Skeletal muscle tissue (tissue), 4 donors: ENCODE measurements around the gene LDB3. TPM values are rescaled to one million over a fixed set of nuclear protein-coding genes. Genes with fewer than 3 reads are reported as not detected.

Source experiments
- H3K27ac ChIP-seq: one replicate; pipeline ENCODE4 v1.7.0; 2013; ENCODE audit warnings: mild to moderate bottlenecking, low read depth, low read length, inconsistent platforms
- H3K27me3 ChIP-seq, 3 donors: one replicate each; pipeline ENCODE4 v1.7.0; 2013; ENCODE audit warnings: low read length in 3 of 3; ENCODE audit not compliant: control insufficient read depth in 3 of 3, insufficient read depth in 3 of 3
- H3K36me3 ChIP-seq, 3 donors: one replicate each; pipeline ENCODE4 v1.7.0; 2013; ENCODE audit warnings: low read length in 3 of 3; ENCODE audit not compliant: control insufficient read depth in 3 of 3, insufficient read depth in 3 of 3
- H3K4me1 ChIP-seq, 3 donors: one replicate each; pipeline ENCODE4 v1.7.0; 2013; ENCODE audit warnings: low read length in 3 of 3, mild to moderate bottlenecking in 3 of 3; ENCODE audit not compliant: control insufficient read depth in 3 of 3, insufficient read depth in 3 of 3
- H3K4me3 ChIP-seq, 3 donors: one replicate each; pipeline ENCODE4 v1.7.0; 2013; ENCODE audit warnings: low read length in 3 of 3
- H3K9ac ChIP-seq, 3 donors: one replicate each; pipeline ENCODE4 v1.7.0; 2013; ENCODE audit warnings: low read length in 3 of 3, mild to moderate bottlenecking in 3 of 3, moderate library complexity in 2 of 3, low read depth in 1 of 3
- H3K9me3 ChIP-seq, 3 donors: one replicate each; pipeline ENCODE4 v1.7.0; 2013; ENCODE audit warnings: low read length in 3 of 3; ENCODE audit not compliant: control insufficient read depth in 3 of 3
- total RNA-seq: library from RNA; depleted of rRNA; stranded (reverse); fragments of >200 nt; gene quantifications from one replicate; pipeline ENCODE4 v1.2.3, GENCODE V29; 2014
- donor health status: Osteomylitis.

LDB3 gene
- total RNA-seq, 1 donor from 2014 or later: 87.7 TPM

DNA sequence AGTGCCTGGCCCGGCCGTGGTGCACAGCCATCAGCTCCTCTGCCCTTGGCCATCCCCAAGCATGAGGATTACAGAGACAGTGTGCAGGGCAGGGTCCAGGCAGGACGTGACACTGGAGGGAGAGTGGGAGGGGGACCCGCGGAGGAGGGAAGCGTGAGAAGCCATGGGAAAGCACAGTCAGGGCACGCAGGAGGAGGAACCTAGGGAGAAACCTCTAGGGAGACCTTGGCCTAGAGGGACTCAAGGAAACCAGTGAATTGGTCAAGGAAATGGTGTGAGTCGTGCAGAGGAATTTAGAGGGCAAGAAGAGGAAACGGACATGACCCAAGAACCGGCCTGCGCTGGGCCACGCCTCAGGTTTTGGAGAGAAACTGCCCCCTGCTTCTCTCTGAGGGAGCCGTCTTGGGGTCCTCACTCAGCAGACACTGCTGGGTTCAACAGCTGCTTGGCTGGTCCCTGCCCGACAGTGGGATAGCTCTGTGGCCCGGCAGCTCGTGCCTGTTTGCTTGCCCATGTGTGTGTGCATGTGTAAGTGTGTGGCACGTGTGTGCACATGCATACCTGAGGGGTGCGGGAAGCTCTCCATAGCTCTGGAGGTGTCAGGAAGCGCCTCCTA, 10.8 kb upstream of the LDB3 start:
- Histone ChIP-seq H3K36me3 (no peaks in the 10 kb centered on the region), H3K9me3 (no peaks in the 10 kb centered on the region), H3K27ac (no peak overlapping the region), H3K4me3 (peak overlapping the region in 1 of 3 donors; percentile 13), H3K9ac (no peak overlapping the region), H3K27me3 (peaks cover 0 to 3% (median 0%) of the 10 kb centered on the region in 3 donors), H3K4me1 (peaks cover 15 to 24% (median 22%) of the 10 kb centered on the region in 3 donors)

GRCh38 chr10:86658261-86658741, 10.0 kb upstream of the LDB3 start:
- Histone ChIP-seq H3K36me3 (no peaks in the 10 kb centered on the region), H3K4me1 (peaks cover 23 to 32% (median 30%) of the 10 kb centered on the region in 3 donors), H3K9ac (no peak overlapping the region), H3K9me3 (no peaks in the 10 kb centered on the region), H3K27ac (no peak overlapping the region), H3K27me3 (peaks cover 0 to 3% (median 0%) of the 10 kb centered on the region in 3 donors), H3K4me3 (no peak overlapping the region)

GRCh38 chr10:86658751-86659150, 9.6 kb upstream of the LDB3 start:
- H3K36me3 ChIP-seq: no peaks in the 10 kb centered on the region
- H3K4me3 ChIP-seq: no peak overlapping the region
- H3K27me3 ChIP-seq: peaks cover 0 to 3% (median 0%) of the 10 kb centered on the region in 3 donors
- no peaks in the 10 kb centered on the region for H3K9me3 ChIP-seq
- peaks cover 27 to 36% (median 35%) of the 10 kb centered on the region in 3 donors for H3K4me1 ChIP-seq
- no peak overlapping the region for H3K9ac ChIP-seq
- H3K27ac ChIP-seq: no peak overlapping the region

DNA sequence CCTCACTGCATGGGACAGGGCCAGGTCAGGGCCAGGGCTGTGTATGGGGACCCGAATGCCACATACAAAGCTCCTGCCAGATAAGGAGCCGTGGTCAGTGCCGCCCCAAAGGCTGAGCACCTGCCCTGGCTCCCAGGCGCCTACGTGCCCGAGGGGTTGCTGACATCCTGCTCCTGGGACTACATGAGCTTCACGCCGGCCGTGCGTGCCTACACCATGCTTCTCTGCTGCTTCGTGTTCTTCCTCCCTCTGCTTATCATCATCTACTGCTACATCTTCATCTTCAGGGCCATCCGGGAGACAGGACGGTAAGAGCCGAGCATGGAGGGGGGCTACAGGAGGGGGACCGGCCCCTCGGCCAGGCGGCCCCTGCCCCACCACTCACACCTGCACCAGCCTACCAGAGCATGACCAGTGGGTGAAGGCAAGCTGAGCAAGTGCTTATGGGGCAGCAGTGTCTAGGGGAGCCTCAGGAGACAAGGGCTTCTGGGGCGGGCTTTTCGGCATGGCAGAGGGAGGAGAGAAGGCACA, 9.1 kb upstream of the LDB3 start:
- Histone ChIP-seq H3K4me1 (peaks cover 32 to 41% (median 40%) of the 10 kb centered on the region in 3 donors), H3K27me3 (peaks cover 0 to 3% (median 0%) of the 10 kb centered on the region in 3 donors), H3K36me3 (no peaks in the 10 kb centered on the region), H3K9me3 (no peaks in the 10 kb centered on the region), H3K9ac (peak overlapping the region in 1 of 3 donors; percentile 8), H3K27ac (no peak overlapping the region), H3K4me3 (no peak overlapping the region)

DNA sequence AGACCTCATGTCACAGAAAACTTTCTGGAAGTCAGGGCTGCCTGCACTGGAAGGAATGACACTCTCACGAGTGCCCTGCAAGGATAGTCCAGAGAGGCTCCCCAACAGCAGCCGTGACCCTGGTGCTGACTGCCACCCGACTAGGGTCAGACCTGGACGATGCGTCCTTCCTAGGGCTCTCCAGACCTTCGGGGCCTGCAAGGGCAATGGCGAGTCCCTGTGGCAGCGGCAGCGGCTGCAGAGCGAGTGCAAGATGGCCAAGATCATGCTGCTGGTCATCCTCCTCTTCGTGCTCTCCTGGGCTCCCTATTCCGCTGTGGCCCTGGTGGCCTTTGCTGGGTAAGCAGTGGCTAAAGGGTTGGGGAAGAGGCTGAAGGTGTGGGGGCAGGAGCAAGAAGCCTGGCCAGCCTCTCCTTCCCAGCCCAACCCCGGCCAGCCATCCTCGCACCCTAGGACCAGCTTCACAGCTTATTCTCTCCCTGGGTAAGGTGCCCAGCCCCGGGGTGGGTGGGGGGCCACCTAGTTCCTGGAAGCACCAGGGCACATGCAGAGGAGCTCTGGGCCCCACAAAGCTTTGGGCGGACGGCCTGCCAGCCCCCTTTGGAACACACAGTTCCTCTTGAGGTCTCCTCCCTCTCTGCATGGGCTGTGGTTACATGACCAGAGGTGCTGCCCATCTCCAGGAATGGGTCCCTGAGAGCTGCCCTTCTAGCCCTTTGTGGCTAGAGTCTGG, 8.4 kb upstream of the LDB3 start:
- Histone ChIP-seq H3K9me3 (no peaks in the 10 kb centered on the region), H3K9ac (peak overlapping the region in 1 of 3 donors; percentile 8), H3K27ac (no peak overlapping the region), H3K4me3 (no peak overlapping the region), H3K36me3 (no peaks in the 10 kb centered on the region), H3K27me3 (no peaks in the 10 kb centered on the region), H3K4me1 (peaks cover 38 to 47% (median 46%) of the 10 kb centered on the region in 3 donors)

DNA sequence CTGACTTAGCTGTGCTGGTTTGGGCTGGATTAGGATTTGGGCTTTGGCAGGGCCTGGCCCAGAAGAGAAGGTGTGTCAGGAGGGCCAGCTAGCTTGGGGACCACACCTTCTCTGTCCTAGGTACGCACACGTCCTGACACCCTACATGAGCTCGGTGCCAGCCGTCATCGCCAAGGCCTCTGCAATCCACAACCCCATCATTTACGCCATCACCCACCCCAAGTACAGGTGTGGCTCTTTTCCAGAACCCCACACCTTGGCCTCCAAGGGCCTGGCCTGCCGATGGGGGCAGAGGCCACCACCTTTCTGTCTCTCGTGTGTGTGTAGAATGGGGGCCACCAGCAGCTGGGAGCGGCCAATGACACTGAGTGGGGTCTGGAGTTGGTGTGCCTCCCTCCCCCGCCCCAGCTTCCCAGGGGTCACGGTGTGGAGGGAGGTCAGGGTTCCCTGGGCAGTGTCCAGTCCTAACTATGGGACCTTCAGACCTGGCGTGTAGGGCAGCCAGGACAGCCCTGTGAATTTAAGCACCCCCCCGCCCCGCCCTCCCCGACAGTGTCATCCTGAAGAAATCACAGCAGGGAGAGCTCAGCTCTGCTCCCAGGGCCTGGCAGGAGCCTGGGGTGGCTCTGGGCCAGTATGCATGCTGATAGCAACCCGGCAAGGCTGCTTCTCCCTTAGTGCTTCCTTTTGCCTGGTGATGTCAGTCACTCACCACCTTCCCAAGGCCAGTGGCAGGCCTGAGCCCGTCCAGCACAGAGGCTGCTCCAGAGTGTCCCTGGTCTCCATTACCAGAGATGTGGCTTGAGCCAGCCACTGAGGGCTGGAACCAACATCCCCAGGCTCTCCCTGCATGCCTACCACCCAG, 6.9 kb upstream of the LDB3 start:
- peaks cover 53 to 62% (median 61%) of the 10 kb centered on the region in 3 donors for H3K4me1 ChIP-seq
- H3K4me3 ChIP-seq: peak overlapping the region; percentile 7 to 41 (median 27)
- H3K27me3 ChIP-seq: no peaks in the 10 kb centered on the region
- no peaks in the 10 kb centered on the region for H3K9me3 ChIP-seq
- peak overlapping the region; percentile 100 for H3K27ac ChIP-seq
- H3K9ac ChIP-seq: peak overlapping the region; percentile 65 to 100 (median 74)
- H3K36me3 ChIP-seq: no peaks in the 10 kb centered on the region

DNA sequence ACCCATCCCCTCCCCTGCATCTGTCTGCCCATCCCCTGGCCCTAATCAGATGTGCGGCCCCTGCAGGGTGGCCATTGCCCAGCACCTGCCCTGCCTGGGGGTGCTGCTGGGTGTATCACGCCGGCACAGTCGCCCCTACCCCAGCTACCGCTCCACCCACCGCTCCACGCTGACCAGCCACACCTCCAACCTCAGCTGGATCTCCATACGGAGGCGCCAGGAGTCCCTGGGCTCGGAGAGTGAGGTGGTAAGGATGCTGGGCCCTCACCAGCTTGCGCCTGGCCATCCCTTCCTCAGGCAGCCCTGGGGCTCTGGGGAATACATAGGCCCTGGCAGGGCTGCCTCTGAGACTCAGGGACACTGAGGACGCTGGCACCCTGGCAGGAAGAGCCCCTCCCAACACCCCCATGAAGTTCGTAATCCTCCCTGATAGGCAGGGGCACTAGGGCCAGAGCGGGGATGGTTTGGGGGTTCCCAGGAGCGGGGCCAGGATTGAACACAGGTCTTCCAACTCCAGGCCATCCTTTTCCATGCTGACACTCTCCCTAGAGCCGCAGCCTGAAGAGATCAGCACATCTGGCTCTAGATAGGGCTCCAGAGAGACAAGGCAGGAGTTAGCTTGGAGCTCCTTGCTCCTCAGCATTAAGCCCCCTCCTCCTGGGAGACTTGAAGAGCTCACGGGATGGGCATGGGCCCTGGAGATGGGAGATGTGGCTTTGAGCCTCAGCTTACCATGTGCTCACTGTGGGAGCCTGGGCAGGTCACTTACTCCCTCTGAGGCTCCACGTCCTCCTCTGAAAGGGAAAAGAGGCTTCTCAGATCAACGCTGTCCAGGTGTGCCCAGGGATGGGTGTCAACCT, 5.9 kb upstream of the LDB3 start:
- H3K9ac ChIP-seq: peak overlapping the region; percentile 65 to 100 (median 68)
- no peaks in the 10 kb centered on the region for H3K27me3 ChIP-seq
- H3K9me3 ChIP-seq: no peaks in the 10 kb centered on the region
- H3K36me3 ChIP-seq: no peaks in the 10 kb centered on the region
- H3K4me3 ChIP-seq: peak overlapping the region in 2 of 3 donors; percentile 27 to 41
- H3K4me1 ChIP-seq: peaks cover 62 to 73% (median 72%) of the 10 kb centered on the region in 3 donors
- peak overlapping the region; percentile 100 for H3K27ac ChIP-seq

DNA sequence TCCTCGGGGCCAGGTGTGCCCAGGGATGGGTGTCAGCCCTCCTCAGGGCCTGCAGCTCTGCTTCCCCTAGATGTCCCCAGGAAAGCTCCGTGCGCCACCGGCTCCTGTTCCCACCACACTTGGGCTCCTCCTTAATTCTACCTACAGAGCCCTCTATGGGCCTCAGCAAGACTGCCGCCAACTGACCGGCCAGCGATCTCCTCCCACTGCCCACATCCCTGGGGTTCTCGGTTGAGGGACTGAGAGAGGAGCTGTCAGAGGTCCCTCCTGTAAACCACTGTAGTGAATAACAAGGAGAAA, 5.3 kb upstream of the LDB3 start:
- peaks cover 68 to 77% (median 76%) of the 10 kb centered on the region in 3 donors for H3K4me1 ChIP-seq
- H3K27ac ChIP-seq: peak overlapping the region; percentile 100
- H3K36me3 ChIP-seq: no peaks in the 10 kb centered on the region
- H3K4me3 ChIP-seq: no peak overlapping the region
- H3K9me3 ChIP-seq: no peaks in the 10 kb centered on the region
- no peaks in the 10 kb centered on the region for H3K27me3 ChIP-seq
- H3K9ac ChIP-seq: peak overlapping the region; percentile 61 to 100 (median 65)
